ENCODE data around the gene INPP5A.

INPP5A gene

DNA sequence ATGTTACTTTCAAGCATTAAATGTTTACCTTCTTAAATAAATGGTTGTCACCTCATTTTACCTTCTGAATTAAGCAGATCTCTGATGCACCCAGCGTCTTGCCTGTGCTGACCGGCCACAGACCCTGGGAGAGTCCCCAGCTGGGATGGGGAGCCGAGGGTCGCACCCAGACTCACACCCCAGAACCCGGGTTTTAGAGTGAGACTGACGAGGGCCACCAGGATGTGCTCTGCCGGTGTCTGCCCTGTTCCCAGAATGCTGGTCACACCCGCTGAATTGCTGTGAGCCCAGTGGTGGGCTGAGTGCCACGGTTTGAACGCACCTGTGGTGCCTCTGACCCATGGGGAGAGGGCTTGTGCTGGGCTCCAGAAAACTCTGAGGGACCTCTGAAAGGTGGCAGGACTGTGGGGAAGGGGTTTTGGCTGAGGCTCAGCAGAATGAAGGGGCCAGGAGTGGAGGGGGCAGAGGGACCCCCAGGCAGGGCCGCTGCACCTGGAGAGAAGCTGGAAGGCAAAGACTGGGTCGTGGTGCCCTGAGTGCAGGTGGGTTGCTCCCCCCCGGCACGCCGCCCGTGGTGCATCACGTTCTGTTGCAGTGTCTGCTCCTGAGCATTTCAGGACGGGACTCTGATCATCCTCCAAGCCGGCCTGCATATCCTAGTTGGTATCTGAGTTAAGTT is 39.2 kb downstream of the INPP5A start:
- no peak overlapping the region for H3K4me3 ChIP-seq (ENCODE audit: low read depth, low read length)
- DNase-seq (ENCODE audit: low read depth, low spot score), result no peak
- CTCF ChIA-PET, result no interaction called here
- POLR2A ChIA-PET, result no interaction called here
- TF ChIP-seq, protein P1, sequence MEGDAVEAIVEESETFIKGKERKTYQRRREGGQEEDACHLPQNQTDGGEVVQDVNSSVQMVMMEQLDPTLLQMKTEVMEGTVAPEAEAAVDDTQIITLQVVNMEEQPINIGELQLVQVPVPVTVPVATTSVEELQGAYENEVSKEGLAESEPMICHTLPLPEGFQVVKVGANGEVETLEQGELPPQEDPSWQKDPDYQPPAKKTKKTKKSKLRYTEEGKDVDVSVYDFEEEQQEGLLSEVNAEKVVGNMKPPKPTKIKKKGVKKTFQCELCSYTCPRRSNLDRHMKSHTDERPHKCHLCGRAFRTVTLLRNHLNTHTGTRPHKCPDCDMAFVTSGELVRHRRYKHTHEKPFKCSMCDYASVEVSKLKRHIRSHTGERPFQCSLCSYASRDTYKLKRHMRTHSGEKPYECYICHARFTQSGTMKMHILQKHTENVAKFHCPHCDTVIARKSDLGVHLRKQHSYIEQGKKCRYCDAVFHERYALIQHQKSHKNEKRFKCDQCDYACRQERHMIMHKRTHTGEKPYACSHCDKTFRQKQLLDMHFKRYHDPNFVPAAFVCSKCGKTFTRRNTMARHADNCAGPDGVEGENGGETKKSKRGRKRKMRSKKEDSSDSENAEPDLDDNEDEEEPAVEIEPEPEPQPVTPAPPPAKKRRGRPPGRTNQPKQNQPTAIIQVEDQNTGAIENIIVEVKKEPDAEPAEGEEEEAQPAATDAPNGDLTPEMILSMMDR (IDR thresholded peaks at IDR 0.05; ENCODE audit: insufficient read depth, low read length, missing control alignments), result no peak

GRCh38 chr10:132577350-132578003 is 39.9 kb downstream of the INPP5A start:
- ChIA-PET CTCF (interaction anchor here (0.9 kb wide), 1 partner anchor 119 kb away, joined by 3 read pairs; no protein-coding TSS in a partner anchor), POLR2A (no interaction called here)
- TF ChIP-seq, protein P1 (IDR thresholded peaks at IDR 0.05; ENCODE audit: insufficient read depth, low read length, missing control alignments), result peak; percentile 11
- DNase-seq (ENCODE audit: low read depth, low spot score), result no peak
- no peak overlapping the region for H3K4me3 ChIP-seq (ENCODE audit: low read depth, low read length)

DNA sequence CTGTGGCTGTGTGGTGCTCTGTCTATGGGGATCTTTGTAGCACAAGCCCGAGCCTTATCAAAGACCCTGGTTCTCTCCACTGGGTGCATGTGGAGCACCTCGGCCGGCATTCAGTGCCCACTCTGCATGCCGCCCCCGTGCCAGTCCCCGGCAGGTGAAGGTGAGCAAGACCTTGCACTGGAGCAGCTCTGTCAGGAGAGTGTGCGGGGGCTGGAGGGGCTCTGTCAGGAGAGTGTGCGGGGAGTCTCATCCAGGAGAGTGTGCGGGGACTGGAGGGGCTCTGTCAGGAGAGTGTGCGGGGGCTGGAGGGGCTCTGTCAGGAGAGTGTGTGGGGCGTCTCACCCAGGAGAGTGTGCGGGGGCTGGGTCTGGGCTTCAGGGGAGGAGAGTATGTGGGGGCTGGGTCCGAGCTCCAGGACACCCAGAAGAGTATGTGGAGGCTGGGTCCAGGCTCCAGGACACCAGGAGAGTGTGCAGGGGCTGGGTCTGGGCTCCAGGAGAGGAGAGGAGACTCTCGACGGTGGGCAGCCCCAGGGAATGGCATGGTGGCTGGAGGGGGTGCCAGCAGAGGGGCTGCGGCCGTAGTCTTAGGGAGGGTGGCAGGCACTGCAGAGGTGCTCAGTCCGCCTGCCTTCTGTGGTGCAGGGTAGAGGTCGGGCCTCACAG is 40.8 kb downstream of the INPP5A start:
- ChIA-PET POLR2A (no interaction called here), CTCF (interaction anchor here (0.9 kb wide), 1 partner anchor 120 kb away, joined by 3 read pairs; no protein-coding TSS in a partner anchor)
- H3K4me3 ChIP-seq (ENCODE audit: low read depth, low read length), result no peak overlapping the region
- no peak for DNase-seq (ENCODE audit: low read depth, low spot score)
- TF ChIP-seq, protein P1 (IDR thresholded peaks at IDR 0.05; ENCODE audit: insufficient read depth, low read length, missing control alignments), result no peak

DNA sequence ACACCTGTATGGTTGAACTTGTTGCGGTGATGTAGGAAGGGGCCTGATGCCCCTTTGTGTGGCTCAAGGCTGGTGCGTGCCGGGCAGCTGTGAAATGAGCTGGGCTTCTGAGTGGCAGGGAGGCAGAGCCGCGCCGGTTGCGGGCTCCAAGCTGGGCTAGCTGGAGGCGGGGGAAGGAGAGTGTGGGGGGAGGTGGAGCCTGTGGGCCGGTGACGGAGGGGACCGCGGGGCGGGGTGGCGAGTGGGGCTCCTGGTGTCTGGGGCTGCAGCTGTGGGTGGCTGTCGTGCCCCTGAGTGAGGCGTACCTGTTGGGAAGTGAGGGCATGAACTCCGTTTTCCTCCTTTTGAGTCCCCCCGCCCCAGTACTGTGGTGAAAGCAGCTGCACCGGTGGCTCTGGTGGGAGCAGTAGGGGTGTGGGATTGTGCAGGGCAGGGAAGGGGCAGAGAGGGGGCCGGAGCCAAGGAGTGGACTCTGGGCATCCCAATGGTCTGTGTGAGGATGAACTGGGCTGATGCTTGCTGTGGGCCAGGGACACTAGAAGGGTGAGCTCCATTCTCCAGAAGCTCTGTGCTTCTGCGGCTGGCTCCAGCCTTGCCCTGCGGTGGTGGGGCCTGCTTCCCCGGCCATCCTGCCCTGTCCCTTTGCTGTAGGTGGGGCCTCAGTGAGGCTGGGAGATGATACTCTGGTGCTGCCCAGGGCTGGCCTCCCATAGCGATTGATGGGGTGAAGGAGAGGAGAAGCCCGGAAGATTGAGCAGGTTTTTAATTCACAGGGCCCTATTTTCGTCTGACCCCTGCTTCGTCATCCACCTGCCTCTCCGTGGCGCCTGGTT is 41.7 kb downstream of the INPP5A start:
- H3K4me3 ChIP-seq (ENCODE audit: low read depth, low read length), result no peak overlapping the region
- TF ChIP-seq, protein P1 (IDR thresholded peaks at IDR 0.05; ENCODE audit: insufficient read depth, low read length, missing control alignments), result no peak
- POLR2A ChIA-PET, result interaction anchor here (0.5 kb wide), 1 partner anchor 88 kb away, joined by 3 read pairs; no protein-coding TSS in a partner anchor
- no peak for DNase-seq (ENCODE audit: low read depth, low spot score)
- CTCF ChIA-PET, result no interaction called here

GRCh38 chr10:132580143-132580542 is 42.6 kb downstream of the INPP5A start:
- DNase-seq (ENCODE audit: low read depth, low spot score), result no peak
- no peak overlapping the region for H3K4me3 ChIP-seq (ENCODE audit: low read depth, low read length)
- TF ChIP-seq, protein P1 (IDR thresholded peaks at IDR 0.05; ENCODE audit: insufficient read depth, low read length, missing control alignments), result no peak
- CTCF ChIA-PET, result no interaction called here
- POLR2A ChIA-PET, result no interaction called here
